HFFc6 (cell line): ENCODE results near the gene COQ9. TPM values are rescaled to one million over a fixed set of nuclear protein-coding genes. Genes with fewer than 3 reads are reported as not detected.
"Not testable (repeated sequence)": the region's sequence is repeated elsewhere in the genome, so short reads cannot be mapped to it uniquely, and the experiment has no call there.

Source experiments
- DNase-seq: peaks from one replicate; pipeline ENCODE4 v3.0.0-alpha.2; 2018
- H3K27ac Mint-ChIP-seq: 2 replicates; pipeline ENCODE4 v1.8.0; 2020; ENCODE audit warnings: mild to moderate bottlenecking, mixed read lengths
- H3K27me3 Mint-ChIP-seq: 2 replicates; pipeline ENCODE4 v1.8.0; 2021; ENCODE audit warnings: mild to moderate bottlenecking, moderate library complexity, mixed read lengths; ENCODE audit not compliant: insufficient read depth
- H3K36me3 Mint-ChIP-seq: 2 replicates; pipeline ENCODE4 v1.8.0; 2021; ENCODE audit warnings: low read depth, mixed read lengths
- H3K4me1 Mint-ChIP-seq: 2 replicates; pipeline ENCODE4 v1.8.0; 2020; ENCODE audit warnings: low read depth, mixed read lengths
- H3K4me3 Mint-ChIP-seq: 2 replicates; pipeline ENCODE4 v1.8.0; 2020; ENCODE audit warnings: mild to moderate bottlenecking, moderate library complexity, mixed read lengths
- H3K9me3 Mint-ChIP-seq: 2 replicates; pipeline ENCODE4 v1.8.0; 2020; ENCODE audit warnings: mild to moderate bottlenecking, mixed read lengths
- CTCF ChIP-seq: fragments of 200-600 bp; sonication (generic); IDR thresholded peaks from 2 replicates; pipeline ENCODE4 v1.5.0; 2021; ENCODE audit warnings: antibody characterized with exemption, mild to moderate bottlenecking
- total RNA-seq, 6 experiments: library from RNA; stranded (reverse); fragmentation: NEBNext Ultra II Directional; extraction: Animal tissue kit (Norgen Biotek cat#: 25700); gene quantifications; 2 replicates in 1 of 6; 3 replicates in 5 of 6; pipeline ENCODE4 v1.2.3, GENCODE V29; 2021

Gene COQ9
- total RNA-seq, 6 experiments from 2014 or later, result 28.0 to 34.2 (median 30.7) TPM

GRCh38 chr16:57427824-57428223 is 19.5 kb upstream of the COQ9 start:
- Mint-ChIP-seq H3K27ac (no peak overlapping the region), H3K36me3 (peaks cover 32% of the 10 kb centered on the region), H3K4me3 (no peak overlapping the region), H3K4me1 (no peaks in the 10 kb centered on the region; the same call in 1 of the 2 replicates), H3K9me3 (no peaks in the 10 kb centered on the region), H3K27me3 (no peaks in the 10 kb centered on the region)
- DNase-seq, result no peak
- no peak for TF ChIP-seq CTCF

GRCh38 chr16:57430955-57431354 is 16.3 kb upstream of the COQ9 start:
- Mint-ChIP-seq H3K4me1 (no peaks in the 10 kb centered on the region), H3K27me3 (no peaks in the 10 kb centered on the region), H3K27ac (no peak overlapping the region), H3K36me3 (peaks cover 32% of the 10 kb centered on the region), H3K9me3 (no peaks in the 10 kb centered on the region), H3K4me3 (no peak overlapping the region)
- no peak for TF ChIP-seq CTCF
- DNase-seq, result no peak

- H3K4me1 Mint-ChIP-seq, result no peaks in the 10 kb centered on the region
- DNase-seq, result no peak
- no peak overlapping the region for H3K27ac Mint-ChIP-seq
- H3K4me3 Mint-ChIP-seq, result no peak overlapping the region
- H3K27me3 Mint-ChIP-seq, result peaks cover 1% of the 10 kb centered on the region; the same call in 1 of the 2 replicates
- no peaks in the 10 kb centered on the region for H3K9me3 Mint-ChIP-seq
- TF ChIP-seq CTCF, result no peak
- H3K36me3 Mint-ChIP-seq, result peaks cover 26% of the 10 kb centered on the region
These were observed 14.8 kb upstream of the COQ9 start for GRCh38 chr16:57432505-57432904.

- H3K27ac Mint-ChIP-seq, result no peak overlapping the region
- peaks cover 26% of the 10 kb centered on the region for H3K36me3 Mint-ChIP-seq
- H3K4me1 Mint-ChIP-seq, result no peaks in the 10 kb centered on the region
- peaks cover 1% of the 10 kb centered on the region; the same call in 1 of the 2 replicates for H3K27me3 Mint-ChIP-seq
- no peak for TF ChIP-seq CTCF
- DNase-seq, result no peak
- no peaks in the 10 kb centered on the region for H3K9me3 Mint-ChIP-seq
- H3K4me3 Mint-ChIP-seq, result no peak overlapping the region
These were observed 14.3 kb upstream of the COQ9 start for GRCh38 chr16:57432989-57433388.

- H3K27ac Mint-ChIP-seq, result no peak overlapping the region
- no peaks in the 10 kb centered on the region for H3K4me1 Mint-ChIP-seq
- DNase-seq, result no peak
- no peak overlapping the region for H3K4me3 Mint-ChIP-seq
- H3K36me3 Mint-ChIP-seq, result peaks cover 26% of the 10 kb centered on the region
- H3K9me3 Mint-ChIP-seq, result no peaks in the 10 kb centered on the region
- peaks cover 1% of the 10 kb centered on the region; the same call in 1 of the 2 replicates for H3K27me3 Mint-ChIP-seq
- no peak for TF ChIP-seq CTCF
These were observed 13.3 kb upstream of the COQ9 start for GRCh38 chr16:57434003-57434402.

GRCh38 chr16:57435838-57436237 is 11.4 kb upstream of the COQ9 start:
- Mint-ChIP-seq H3K9me3 (peaks cover 12% of the 10 kb centered on the region), H3K27me3 (peaks cover 1% of the 10 kb centered on the region; the same call in 1 of the 2 replicates), H3K4me1 (no peaks in the 10 kb centered on the region), H3K4me3 (no peak overlapping the region), H3K36me3 (peaks cover 35% of the 10 kb centered on the region), H3K27ac (no peak overlapping the region)
- no peak for TF ChIP-seq CTCF
- no peak for DNase-seq

- H3K27ac Mint-ChIP-seq, H3K4me3 Mint-ChIP-seq, H3K4me1 Mint-ChIP-seq, DNase-seq, H3K27me3 Mint-ChIP-seq: not testable (repeated sequence)
- H3K36me3 Mint-ChIP-seq, result peaks cover 34% of the 10 kb centered on the region
- peaks cover 16% of the 10 kb centered on the region for H3K9me3 Mint-ChIP-seq
These were observed 7.3 kb upstream of the COQ9 start for GRCh38 chr16:57439947-57440346.

GRCh38 chr16:57440551-57440950 is 6.7 kb upstream of the COQ9 start:
- H3K4me1 Mint-ChIP-seq, H3K27me3 Mint-ChIP-seq, H3K27ac Mint-ChIP-seq, H3K4me3 Mint-ChIP-seq, DNase-seq: not testable (repeated sequence)
- H3K36me3 Mint-ChIP-seq, result peaks cover 34% of the 10 kb centered on the region
- H3K9me3 Mint-ChIP-seq, result peaks cover 16% of the 10 kb centered on the region
